Stimulated activated CD8-positive, alpha-beta memory T cell treated with anti-CD3 and anti-CD28 coated beads, Interleukin-12 subunit alpha, Interleukin-12 subunit beta, amount 100 ng/mL, for 4 hours (primary cell): ENCODE measurements around the gene DNASE1L2.

Experiments
- DNase-seq: peaks from one replicate; pipeline ENCODE4 v3.0.0-alpha.2; 2020; ENCODE audit warnings: low read depth

The DNASE1L2 gene

GRCh38 chr16:2226245-2226793 lies 9.9 kb upstream of the DNASE1L2 start:
- no peak for DNase-seq

- DNase-seq, result no peak
These were observed 9.3 kb upstream of the DNASE1L2 start for GRCh38 chr16:2226918-2227317.

- DNase-seq, result no peak
These were observed 8.0 kb upstream of the DNASE1L2 start for GRCh38 chr16:2228161-2228824.

GRCh38 chr16:2229091-2229490 lies 7.2 kb upstream of the DNASE1L2 start:
- DNase-seq, result no peak

DNA sequence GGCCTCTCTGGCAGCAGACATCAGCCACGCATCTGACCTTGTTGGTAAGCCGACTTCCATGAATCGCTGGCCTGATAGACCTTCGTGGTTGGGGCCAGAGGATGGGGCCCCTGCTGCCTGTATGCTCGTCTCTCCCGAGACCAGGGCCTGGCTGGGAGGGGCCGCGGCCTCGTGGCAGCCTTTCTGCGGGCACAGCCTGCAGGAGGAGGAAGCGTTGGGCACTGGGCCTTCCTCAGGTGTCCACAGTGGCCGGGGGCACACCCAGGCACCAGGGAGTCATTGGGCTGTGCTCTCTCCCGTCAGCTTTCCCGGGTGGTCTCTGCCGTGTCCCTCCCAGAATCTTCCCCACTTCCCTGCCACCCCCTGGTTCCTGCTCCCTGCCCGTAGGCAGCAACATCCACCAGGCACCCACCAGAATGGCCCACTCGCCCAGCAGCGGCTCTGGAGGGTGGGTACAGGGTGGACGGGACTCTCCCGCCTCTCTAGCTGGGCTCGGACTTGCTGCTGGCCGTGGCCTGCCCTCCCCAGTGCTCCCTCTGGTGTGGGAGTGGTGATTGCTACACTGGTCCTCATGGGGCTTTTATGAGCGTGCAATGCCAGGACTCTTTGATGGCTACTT lies 6.5 kb upstream of the DNASE1L2 start:
- no peak for DNase-seq

GRCh38 chr16:2230376-2230775 lies 5.9 kb upstream of the DNASE1L2 start:
- DNase-seq, result no peak

- no peak for DNase-seq
These were observed 5.0 kb upstream of the DNASE1L2 start for GRCh38 chr16:2231016-2231931.

- DNase-seq, result no peak
These were observed 3.9 kb upstream of the DNASE1L2 start for GRCh38 chr16:2232094-2232990.

- no peak for DNase-seq
These were observed 3.0 kb upstream of the DNASE1L2 start for GRCh38 chr16:2233046-2233775.

DNA sequence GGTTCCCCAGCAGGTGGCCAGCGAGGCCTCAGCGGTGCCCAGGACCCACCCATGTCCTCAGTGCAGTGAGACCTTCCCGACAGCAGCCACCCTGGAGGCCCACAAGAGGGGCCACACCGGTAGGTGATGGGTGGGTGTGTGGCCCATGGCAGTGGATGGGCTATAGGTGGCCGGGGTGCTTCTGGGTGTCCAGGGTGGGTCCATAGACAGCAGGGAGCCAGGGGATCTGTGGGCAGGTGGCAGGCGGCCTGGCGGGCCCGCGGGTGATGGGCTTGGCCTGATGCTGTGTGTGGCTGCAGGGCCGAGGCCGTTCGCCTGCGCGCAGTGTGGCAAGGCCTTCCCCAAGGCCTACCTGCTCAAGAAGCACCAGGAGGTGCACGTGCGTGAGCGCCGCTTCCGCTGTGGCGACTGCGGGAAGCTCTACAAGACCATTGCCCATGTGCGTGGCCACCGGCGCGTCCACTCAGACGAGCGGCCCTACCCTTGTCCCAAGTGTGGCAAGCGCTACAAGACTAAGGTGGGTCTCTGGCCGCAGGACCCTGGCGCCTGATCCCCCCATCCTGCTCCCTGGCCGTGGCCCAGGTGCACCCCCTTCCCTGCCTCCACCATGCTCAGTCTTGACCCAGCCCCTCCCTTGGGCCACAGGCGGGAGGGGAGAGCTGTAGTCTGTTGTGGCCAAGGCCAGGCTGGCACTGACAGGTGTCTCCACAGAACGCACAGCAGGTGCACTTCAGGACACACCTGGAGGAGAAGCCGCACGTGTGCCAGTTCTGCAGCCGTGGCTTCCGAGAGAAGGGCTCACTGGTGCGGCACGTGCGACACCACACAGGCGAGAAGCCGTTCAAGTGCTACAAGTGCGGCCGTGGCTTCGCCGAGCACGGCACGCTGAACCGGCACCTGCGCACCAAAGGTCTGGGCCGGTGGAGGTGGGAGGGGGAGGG lies 2.1 kb upstream of the DNASE1L2 start:
- DNase-seq, result no peak

DNA sequence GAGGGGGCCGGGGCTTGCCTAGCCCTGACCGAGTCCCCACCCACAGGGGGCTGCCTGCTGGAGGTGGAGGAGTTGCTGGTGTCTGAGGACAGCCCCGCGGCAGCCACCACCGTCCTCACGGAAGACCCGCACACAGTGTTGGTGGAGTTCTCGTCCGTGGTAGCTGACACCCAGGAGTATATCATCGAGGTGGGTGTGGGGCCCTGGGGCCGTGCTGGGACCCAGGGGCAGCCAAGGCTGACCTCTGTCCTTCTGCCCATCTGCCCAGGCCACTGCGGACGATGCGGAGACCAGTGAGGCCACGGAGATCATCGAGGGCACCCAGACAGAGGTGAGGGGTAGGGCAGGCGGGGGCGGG lies 1.5 kb upstream of the DNASE1L2 start:
- DNase-seq, result no peak

GRCh38 chr16:2235234-2235651 lies 1.0 kb upstream of the DNASE1L2 start:
- DNase-seq, result no peak

GRCh38 chr16:2235695-2236336 lies 428 bp upstream of the DNASE1L2 start:
- no peak for DNase-seq

DNA sequence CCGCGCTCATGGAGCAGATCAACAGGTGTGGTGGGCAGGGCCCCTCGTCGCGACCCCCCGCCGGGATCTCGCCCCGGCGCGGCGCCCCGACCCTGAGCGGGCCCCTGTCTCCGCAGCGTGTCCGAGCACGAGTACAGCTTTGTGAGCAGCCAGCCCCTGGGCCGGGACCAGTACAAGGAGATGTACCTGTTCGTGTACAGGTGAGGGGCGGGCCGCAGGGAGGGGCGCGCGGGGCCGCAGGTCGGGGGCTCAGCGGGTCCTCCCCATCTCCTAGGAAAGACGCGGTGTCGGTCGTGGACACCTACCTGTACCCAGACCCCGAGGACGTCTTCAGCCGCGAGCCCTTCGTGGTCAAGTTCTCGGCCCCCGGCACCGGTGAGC lies 848 bp downstream of the DNASE1L2 start:
- DNase-seq, result no peak

- DNase-seq, result no peak
These were observed 1.4 kb downstream of the DNASE1L2 start for GRCh38 chr16:2237493-2238149.

- no peak for DNase-seq
These were observed 2.0 kb downstream of the DNASE1L2 start for GRCh38 chr16:2238150-2238837.

- no peak for DNase-seq
These were observed 2.8 kb downstream of the DNASE1L2 start for GRCh38 chr16:2238838-2239675.
